OCI-LY1 (cell line): ENCODE measurements around the gene CCDC102A.

Experiments
- H2AFZ ChIP-seq: fragments of 200-600 bp; sonication (generic), shearing (Covaris generic); 2 replicates; pipeline ENCODE4 v1.6.0; 2014; ENCODE audit warnings: antibody characterized with exemption, mild to moderate bottlenecking, low read length
- H3F3A ChIP-seq: fragments of 200-600 bp; sonication (generic), shearing (Covaris generic); 2 replicates; pipeline ENCODE4 v1.6.0; 2014; ENCODE audit warnings: mild to moderate bottlenecking, antibody characterized with exemption, low read length, moderate library complexity; ENCODE audit not compliant: insufficient read depth
- H3K27ac ChIP-seq: fragments of 200-600 bp; sonication (generic); 2 replicates; pipeline ENCODE4 v1.5.1; 2014; ENCODE audit warnings: low read length, mixed run types, mild to moderate bottlenecking, low read depth; ENCODE audit not compliant: poor library complexity, severe bottlenecking
- H3K27me3 ChIP-seq: fragments of 200-600 bp; sonication (generic); 2 replicates; pipeline ENCODE4 v1.6.0; 2014; ENCODE audit warnings: antibody characterized with exemption, mild to moderate bottlenecking, low read length, moderate library complexity; ENCODE audit not compliant: insufficient read depth
- H3K36me3 ChIP-seq: fragments of 200-600 bp; sonication (generic); 2 replicates; pipeline ENCODE4 v1.6.1; 2014; ENCODE audit warnings: mild to moderate bottlenecking, antibody characterized with exemption, low read length, moderate library complexity, mixed read lengths; ENCODE audit not compliant: insufficient read depth
- H3K4me1 ChIP-seq: fragments of 200-600 bp; sonication (generic); 2 replicates; pipeline ENCODE4 v1.5.1; 2014; ENCODE audit warnings: mild to moderate bottlenecking, low read length, moderate library complexity; ENCODE audit not compliant: insufficient read depth, severe bottlenecking
- H3K4me2 ChIP-seq: fragments of 200-600 bp; sonication (generic), shearing (Covaris generic); 2 replicates; pipeline ENCODE4 v1.6.1; 2014; ENCODE audit warnings: low read length
- H3K4me3 ChIP-seq: fragments of 200-600 bp; sonication (generic); 2 replicates; pipeline ENCODE4 v1.5.1; 2014; ENCODE audit warnings: low read length, low read depth, mild to moderate bottlenecking, mixed read lengths; ENCODE audit not compliant: poor library complexity, severe bottlenecking
- H3K79me2 ChIP-seq: fragments of 200-600 bp; shearing (Covaris generic); 2 replicates; pipeline ENCODE4 v1.6.1; 2016; ENCODE audit warnings: mixed run types, low read length, mixed read lengths; ENCODE audit not compliant: insufficient read depth
- H3K9ac ChIP-seq: fragments of 200-600 bp; sonication (generic), shearing (Covaris generic); 2 replicates; pipeline ENCODE4 v1.6.1; 2014; ENCODE audit warnings: mild to moderate bottlenecking, low read length, mixed read lengths
- H3K9me2 ChIP-seq: fragments of 200-600 bp; sonication (generic), shearing (Covaris generic); 2 replicates; pipeline ENCODE4 v1.6.1; 2014; ENCODE audit warnings: low read depth, mild to moderate bottlenecking, low read length, mixed read lengths
- H3K9me3 ChIP-seq: fragments of 200-600 bp; shearing (Covaris generic); 2 replicates; pipeline ENCODE4 v1.6.1; 2014; ENCODE audit warnings: low read length, mixed read lengths
- H4K20me1 ChIP-seq: fragments of 200-600 bp; sonication (generic), shearing (Covaris generic); 2 replicates; pipeline ENCODE4 v1.6.0; 2016; ENCODE audit warnings: mild to moderate bottlenecking, low read length; ENCODE audit not compliant: insufficient read depth
- CTCF ChIP-seq: fragments of 200-600 bp; sonication (generic), shearing (Covaris generic); IDR thresholded peaks from 2 replicates; pipeline ENCODE4 v1.5.1; 2017; ENCODE audit warnings: mild to moderate bottlenecking, antibody characterized with exemption, low read length, moderate library complexity, mixed read lengths
- EZH2 ChIP-seq: fragments of 200-600 bp; sonication (generic), shearing (Covaris generic); IDR thresholded peaks from 2 replicates; pipeline ENCODE4 v1.8.0; 2017; ENCODE audit warnings: borderline replicate concordance, mixed run types, mild to moderate bottlenecking, antibody characterized with exemption, low read length, moderate library complexity, mixed read lengths

Gene CCDC102A

GRCh38 chr16:57489229-57489628 lies 47.1 kb downstream of the CCDC102A start:
- H3K9me3 ChIP-seq = no peaks in the 10 kb centered on the region
- H3K4me2 ChIP-seq = no peak overlapping the region
- no peak overlapping the region for H3K9ac ChIP-seq
- H4K20me1 ChIP-seq = no peaks in the 10 kb centered on the region
- no peak overlapping the region for H3K27ac ChIP-seq
- H3K9me2 ChIP-seq = no peaks in the 10 kb centered on the region
- H3K79me2 ChIP-seq = no peaks in the 10 kb centered on the region
- H2AFZ ChIP-seq = no peak overlapping the region
- H3F3A ChIP-seq = no peaks in the 10 kb centered on the region
- TF ChIP-seq EZH2 = no peak
- TF ChIP-seq CTCF = no peak
- H3K36me3 ChIP-seq = no peaks in the 10 kb centered on the region
- no peak overlapping the region for H3K4me3 ChIP-seq
- peaks cover 3% of the 10 kb centered on the region for H3K27me3 ChIP-seq
- H3K4me1 ChIP-seq = peaks cover 5% of the 10 kb centered on the region

DNA sequence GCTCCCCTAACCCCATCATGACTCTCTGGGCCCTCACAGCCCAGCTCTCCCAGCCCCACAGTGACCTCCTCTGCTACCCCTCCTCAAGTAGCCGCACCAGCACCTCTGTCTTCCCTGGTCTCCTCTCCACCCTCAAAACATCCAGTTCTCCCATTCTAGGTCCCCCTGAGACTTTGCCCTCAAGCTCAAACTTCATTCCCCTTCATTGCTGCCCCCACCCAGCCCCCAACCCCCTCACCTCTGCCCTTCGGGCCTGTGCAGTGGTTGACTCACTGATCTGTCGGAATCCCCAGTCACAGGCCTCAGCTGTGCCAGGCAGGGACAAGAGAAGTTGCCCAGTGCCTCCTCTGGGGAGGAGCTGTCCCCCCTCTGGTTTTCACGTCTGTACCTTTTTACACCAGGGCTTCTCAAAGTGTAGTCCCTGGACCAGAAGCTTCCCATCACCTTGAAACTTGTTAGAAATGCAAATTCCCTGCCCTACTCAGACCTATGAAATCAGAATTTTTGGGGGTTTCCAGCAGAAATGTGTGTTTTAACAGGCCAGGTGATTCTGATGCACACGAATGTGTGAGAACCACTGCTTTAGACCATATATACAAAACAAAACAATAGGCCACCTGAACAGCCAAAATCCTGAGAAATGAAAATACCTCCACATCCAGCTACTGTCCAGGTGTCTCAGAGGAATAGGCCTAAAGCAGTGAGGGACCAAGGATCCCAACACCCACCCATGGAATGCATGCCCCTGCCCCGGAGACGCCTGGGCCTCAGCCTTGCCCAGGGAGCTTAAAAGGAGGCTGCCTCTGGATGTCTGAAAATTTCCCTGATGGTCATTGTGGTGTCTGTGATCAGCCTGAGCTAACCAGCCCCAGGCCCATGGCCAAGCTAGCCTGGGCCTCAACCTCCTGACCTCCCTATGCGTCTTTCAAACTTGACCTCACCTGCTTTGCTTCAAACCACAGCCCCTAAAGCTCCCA lies 49.2 kb downstream of the CCDC102A start:
- H3K27me3 ChIP-seq = peaks cover 6% of the 10 kb centered on the region
- H3K9ac ChIP-seq = no peak overlapping the region
- no peak overlapping the region for H2AFZ ChIP-seq

More for the DNA sequence above, 49.2 kb downstream of the CCDC102A start:
- H3F3A ChIP-seq = no peaks in the 10 kb centered on the region
- TF ChIP-seq CTCF = no peak
- no peak for TF ChIP-seq EZH2
- H3K9me2 ChIP-seq = no peaks in the 10 kb centered on the region
- no peak overlapping the region for H3K27ac ChIP-seq
- H3K4me1 ChIP-seq = peaks cover 5% of the 10 kb centered on the region
- H3K4me2 ChIP-seq = no peak overlapping the region
- no peaks in the 10 kb centered on the region for H3K36me3 ChIP-seq
- no peaks in the 10 kb centered on the region for H4K20me1 ChIP-seq
- H3K79me2 ChIP-seq = no peaks in the 10 kb centered on the region
- no peak overlapping the region for H3K4me3 ChIP-seq
- no peaks in the 10 kb centered on the region for H3K9me3 ChIP-seq
